HEK293T (cell line): Measurements from ENCODE around the gene IL4R.

Experiments used
- ARNT ChIP-seq: fragments of 450-650 bp; IDR thresholded peaks from 2 replicates; pipeline ENCODE4 v1.6.1; 2017; ENCODE audit warnings: mild to moderate bottlenecking
- HDGF ChIP-seq: fragments of 450-650 bp; IDR thresholded peaks from 2 replicates; pipeline ENCODE4 v1.6.1; 2017; ENCODE audit warnings: antibody characterized with exemption, borderline replicate concordance
- L3MBTL2 ChIP-seq: fragments of 450-650 bp; conservative IDR thresholded peaks from 2 replicates; pipeline ENCODE4 v1.6.1; 2016; ENCODE audit warnings: mild to moderate bottlenecking
- PKNOX1 ChIP-seq: fragments of 450-650 bp; IDR thresholded peaks from 2 replicates; pipeline ENCODE4 v1.6.1; 2016
- TARDBP ChIP-seq: fragments of 450-650 bp; IDR thresholded peaks from 2 replicates; pipeline ENCODE4 v1.6.1; 2016

GRCh38 chr16:27287887-27288286 is 25.9 kb upstream of the IL4R start:
- TF ChIP-seq ARNT (no peak), PKNOX1 (no peak), L3MBTL2 (no peak), HDGF (no peak), TARDBP (no peak)
